HepG2 (cell line): ENCODE measurements around the gene TRPC4. TPM values are rescaled to one million over a fixed set of nuclear protein-coding genes. Genes with fewer than 3 reads are reported as not detected.

Source experiments
- CBX5 ChIP-seq: sonication (generic); formaldehyde crosslinking; IDR thresholded peaks from 2 replicates; pipeline ENCODE4 v1.4.0; 2020; ENCODE audit warnings: missing genetic modification reagents, borderline replicate concordance
- GFI1 ChIP-seq: sonication (generic); formaldehyde crosslinking; IDR thresholded peaks from 2 replicates; pipeline ENCODE4 v1.5.0; 2020; ENCODE audit warnings: missing genetic modification reagents, mild to moderate bottlenecking, borderline replicate concordance
- polyA plus RNA-seq, 8 experiments: library from polyadenylated mRNA; depleted of rRNA in 3 of 8; stranded (reverse) in 7 of 8; unstranded in 1 of 8; fragments of >200 nt; fragmentation: Illumina TruSeq in 4 of 8; extraction: Trizol in 4 of 8; gene quantifications; 2 replicates each; pipeline versions ENCODE4 v1.2.1 to v1.2.3, GENCODE V29; 2011 to 2016; ENCODE audit warnings: low read depth in 4 of 8, missing spikeins in 1 of 8, mixed read lengths in 1 of 8; ENCODE audit not compliant: insufficient read depth in 1 of 8
- total RNA-seq, 5 experiments: library from RNA; depleted of rRNA; stranded (reverse); fragments of >200 nt; fragmentation: Illumina TruSeq; extraction: Trizol; gene quantifications; 2 replicates each; pipeline ENCODE4 v1.2.3, GENCODE V29; 2016; ENCODE audit warnings: low read depth in 1 of 5
- TF ChIP-seq, protein P1 (sequence below): sonication (generic); formaldehyde crosslinking; IDR thresholded peaks from 2 replicates; pipeline ENCODE4 v1.4.0; 2020; ENCODE audit warnings: missing genetic modification reagents
- TF ChIP-seq, protein P2 (sequence below): sonication (generic); formaldehyde crosslinking; IDR thresholded peaks from 2 replicates; pipeline ENCODE4 v1.4.0; 2020; ENCODE audit warnings: missing genetic modification reagents
- TF ChIP-seq, protein P3 (sequence below): sonication (generic); formaldehyde crosslinking; IDR thresholded peaks from 2 replicates; pipeline ENCODE4 v1.4.0; 2020; ENCODE audit warnings: missing genetic modification reagents

Gene TRPC4
- total and polyA plus RNA-seq, 2 of the 13 experiments (the other 11 are each of a cell fraction or from before 2014, with no cell fraction given), result not detected

DNA sequence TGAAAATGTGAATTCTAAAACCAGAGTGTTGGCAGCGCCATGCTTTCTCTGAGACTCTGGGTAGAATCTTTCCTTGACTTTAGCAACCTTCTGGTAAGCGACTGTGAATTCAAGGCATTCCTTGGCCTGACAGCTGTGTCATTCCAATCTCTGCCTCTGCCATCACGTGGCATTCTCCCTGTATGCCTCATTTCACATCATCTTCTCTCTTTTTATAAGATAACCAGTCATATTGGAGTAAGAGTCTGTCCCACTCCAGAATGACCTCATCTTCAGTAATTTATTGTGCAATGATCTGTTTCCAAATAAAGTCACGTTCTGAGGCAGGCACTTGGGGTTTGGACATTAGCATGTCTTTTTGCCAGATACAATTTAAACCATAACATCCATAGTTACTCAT, 167.6 kb downstream of the TRPC4 start (continued):
- TF ChIP-seq, protein P1, sequence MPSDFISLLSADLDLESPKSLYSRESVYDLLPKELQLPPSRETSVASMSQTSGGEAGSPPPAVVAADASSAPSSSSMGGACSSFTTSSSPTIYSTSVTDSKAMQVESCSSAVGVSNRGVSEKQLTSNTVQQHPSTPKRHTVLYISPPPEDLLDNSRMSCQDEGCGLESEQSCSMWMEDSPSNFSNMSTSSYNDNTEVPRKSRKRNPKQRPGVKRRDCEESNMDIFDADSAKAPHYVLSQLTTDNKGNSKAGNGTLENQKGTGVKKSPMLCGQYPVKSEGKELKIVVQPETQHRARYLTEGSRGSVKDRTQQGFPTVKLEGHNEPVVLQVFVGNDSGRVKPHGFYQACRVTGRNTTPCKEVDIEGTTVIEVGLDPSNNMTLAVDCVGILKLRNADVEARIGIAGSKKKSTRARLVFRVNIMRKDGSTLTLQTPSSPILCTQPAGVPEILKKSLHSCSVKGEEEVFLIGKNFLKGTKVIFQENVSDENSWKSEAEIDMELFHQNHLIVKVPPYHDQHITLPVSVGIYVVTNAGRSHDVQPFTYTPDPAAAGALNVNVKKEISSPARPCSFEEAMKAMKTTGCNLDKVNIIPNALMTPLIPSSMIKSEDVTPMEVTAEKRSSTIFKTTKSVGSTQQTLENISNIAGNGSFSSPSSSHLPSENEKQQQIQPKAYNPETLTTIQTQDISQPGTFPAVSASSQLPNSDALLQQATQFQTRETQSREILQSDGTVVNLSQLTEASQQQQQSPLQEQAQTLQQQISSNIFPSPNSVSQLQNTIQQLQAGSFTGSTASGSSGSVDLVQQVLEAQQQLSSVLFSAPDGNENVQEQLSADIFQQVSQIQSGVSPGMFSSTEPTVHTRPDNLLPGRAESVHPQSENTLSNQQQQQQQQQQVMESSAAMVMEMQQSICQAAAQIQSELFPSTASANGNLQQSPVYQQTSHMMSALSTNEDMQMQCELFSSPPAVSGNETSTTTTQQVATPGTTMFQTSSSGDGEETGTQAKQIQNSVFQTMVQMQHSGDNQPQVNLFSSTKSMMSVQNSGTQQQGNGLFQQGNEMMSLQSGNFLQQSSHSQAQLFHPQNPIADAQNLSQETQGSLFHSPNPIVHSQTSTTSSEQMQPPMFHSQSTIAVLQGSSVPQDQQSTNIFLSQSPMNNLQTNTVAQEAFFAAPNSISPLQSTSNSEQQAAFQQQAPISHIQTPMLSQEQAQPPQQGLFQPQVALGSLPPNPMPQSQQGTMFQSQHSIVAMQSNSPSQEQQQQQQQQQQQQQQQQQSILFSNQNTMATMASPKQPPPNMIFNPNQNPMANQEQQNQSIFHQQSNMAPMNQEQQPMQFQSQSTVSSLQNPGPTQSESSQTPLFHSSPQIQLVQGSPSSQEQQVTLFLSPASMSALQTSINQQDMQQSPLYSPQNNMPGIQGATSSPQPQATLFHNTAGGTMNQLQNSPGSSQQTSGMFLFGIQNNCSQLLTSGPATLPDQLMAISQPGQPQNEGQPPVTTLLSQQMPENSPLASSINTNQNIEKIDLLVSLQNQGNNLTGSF (CRISPR knock-in tag), result no peak
- TF ChIP-seq, protein P2, sequence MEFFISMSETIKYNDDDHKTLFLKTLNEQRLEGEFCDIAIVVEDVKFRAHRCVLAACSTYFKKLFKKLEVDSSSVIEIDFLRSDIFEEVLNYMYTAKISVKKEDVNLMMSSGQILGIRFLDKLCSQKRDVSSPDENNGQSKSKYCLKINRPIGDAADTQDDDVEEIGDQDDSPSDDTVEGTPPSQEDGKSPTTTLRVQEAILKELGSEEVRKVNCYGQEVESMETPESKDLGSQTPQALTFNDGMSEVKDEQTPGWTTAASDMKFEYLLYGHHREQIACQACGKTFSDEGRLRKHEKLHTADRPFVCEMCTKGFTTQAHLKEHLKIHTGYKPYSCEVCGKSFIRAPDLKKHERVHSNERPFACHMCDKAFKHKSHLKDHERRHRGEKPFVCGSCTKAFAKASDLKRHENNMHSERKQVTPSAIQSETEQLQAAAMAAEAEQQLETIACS (CRISPR knock-in tag), result no peak
- TF ChIP-seq, protein P3, sequence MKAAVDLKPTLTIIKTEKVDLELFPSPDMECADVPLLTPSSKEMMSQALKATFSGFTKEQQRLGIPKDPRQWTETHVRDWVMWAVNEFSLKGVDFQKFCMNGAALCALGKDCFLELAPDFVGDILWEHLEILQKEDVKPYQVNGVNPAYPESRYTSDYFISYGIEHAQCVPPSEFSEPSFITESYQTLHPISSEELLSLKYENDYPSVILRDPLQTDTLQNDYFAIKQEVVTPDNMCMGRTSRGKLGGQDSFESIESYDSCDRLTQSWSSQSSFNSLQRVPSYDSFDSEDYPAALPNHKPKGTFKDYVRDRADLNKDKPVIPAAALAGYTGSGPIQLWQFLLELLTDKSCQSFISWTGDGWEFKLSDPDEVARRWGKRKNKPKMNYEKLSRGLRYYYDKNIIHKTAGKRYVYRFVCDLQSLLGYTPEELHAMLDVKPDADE (CRISPR knock-in tag), result no peak
- no peak for TF ChIP-seq GFI1
- TF ChIP-seq CBX5 (CRISPR knock-in tag), result no peak
